H1 (cell line): Measurements from ENCODE around the gene MEGF11. TPM values are rescaled to one million over a fixed set of nuclear protein-coding genes. Genes with fewer than 3 reads are reported as not detected.

Experiments used
- CBX5 ChIP-seq: fragments of 300-800, 300-1000 bp; sonication (generic); IDR thresholded peaks from 2 replicates; pipeline ENCODE4 v1.7.1; 2016; ENCODE audit warnings: antibody characterized with exemption, low read length, low read depth
- CEBPB ChIP-seq: IDR thresholded peaks from 2 replicates; pipeline ENCODE4 v1.6.1; 2012; ENCODE audit warnings: low read depth, low read length
- CHD7 ChIP-seq: fragments of 300-600 bp; sonication (generic); IDR thresholded peaks from 2 replicates; pipeline ENCODE4 v1.7.1; 2012; ENCODE audit warnings: low read length, moderate library complexity, mild to moderate bottlenecking, inconsistent platforms; ENCODE audit not compliant: insufficient replicate concordance
- EP300 ChIP-seq, 2 experiments: IDR thresholded peaks; 1 replicate in 1 of 2; 2 replicates in 1 of 2; pipeline ENCODE4 v1.6.1; 2011 to 2012; ENCODE audit warnings: low read depth in 2 of 2, low read length in 2 of 2, mild to moderate bottlenecking in 2 of 2, borderline replicate concordance in 1 of 2, inconsistent platforms in 1 of 2, moderate library complexity in 1 of 2
- HDAC6 ChIP-seq: IDR thresholded peaks from one replicate; pipeline ENCODE4 v1.7.1; 2012; ENCODE audit warnings: low read depth, mild to moderate bottlenecking, inconsistent platforms, low read length, moderate library complexity
- KDM5A ChIP-seq: fragments of 200-600 bp; IDR thresholded peaks from 2 replicates; pipeline ENCODE4 v1.7.1; 2012; ENCODE audit warnings: mild to moderate bottlenecking, low read length, inconsistent platforms, mixed read lengths
- NANOG ChIP-seq: IDR thresholded peaks from 2 replicates; pipeline ENCODE4 v1.6.1; 2011; ENCODE audit warnings: low read length, low read depth, mild to moderate bottlenecking, inconsistent platforms; ENCODE audit not compliant: insufficient read depth, poor library complexity, severe bottlenecking
- RFX5 ChIP-seq: IDR thresholded peaks from 2 replicates; pipeline ENCODE4 v1.6.1; 2011; ENCODE audit warnings: low read depth, low read length, improper control_type of control experiment, borderline replicate concordance
- SIN3A ChIP-seq, 2 experiments: IDR thresholded peaks in 1 of 2; conservative IDR thresholded peaks in 1 of 2; 2 replicates each; pipeline ENCODE4 v1.6.1; 2011 to 2012; ENCODE audit warnings: low read length in 2 of 2, improper control_type of control experiment in 1 of 2, low read depth in 1 of 2, mild to moderate bottlenecking in 1 of 2
- TAF1 ChIP-seq: IDR thresholded peaks from 2 replicates; pipeline ENCODE4 v1.6.1; 2011; ENCODE audit warnings: mild to moderate bottlenecking, low read depth, low read length
- TEAD4 ChIP-seq: IDR thresholded peaks from 2 replicates; pipeline ENCODE4 v1.6.1; 2012; ENCODE audit warnings: low read depth, low read length, inconsistent platforms, mixed read lengths
- polyA plus RNA-seq, 7 experiments: library from polyadenylated mRNA; depleted of rRNA in 3 of 7; stranded (reverse) in 5 of 7; unstranded in 2 of 7; fragments of >200 nt in 5 of 7; fragments of 200-250 nt in 2 of 7; gene quantifications; 1 replicate in 5 of 7; 2 replicates in 1 of 7; 4 replicates in 1 of 7; pipeline versions ENCODE4 v1.2.1 to v1.2.3, GENCODE V29; 2011 to 2013; ENCODE audit warnings: missing spikeins in 2 of 7, mixed read lengths in 2 of 7
- total RNA-seq: library from RNA; stranded (reverse); fragmentation: NEBNext Ultra II Directional; extraction: Animal tissue kit (Norgen Biotek cat#: 25700); gene quantifications from 2 replicates; pipeline ENCODE4 v1.2.1, GENCODE V29; 2021

Gene MEGF11
- total and polyA plus RNA-seq, 2 of the 8 experiments (the other 6 are each of a cell fraction or from before 2014, with no cell fraction given) = 4.4 to 4.8 TPM

DNA sequence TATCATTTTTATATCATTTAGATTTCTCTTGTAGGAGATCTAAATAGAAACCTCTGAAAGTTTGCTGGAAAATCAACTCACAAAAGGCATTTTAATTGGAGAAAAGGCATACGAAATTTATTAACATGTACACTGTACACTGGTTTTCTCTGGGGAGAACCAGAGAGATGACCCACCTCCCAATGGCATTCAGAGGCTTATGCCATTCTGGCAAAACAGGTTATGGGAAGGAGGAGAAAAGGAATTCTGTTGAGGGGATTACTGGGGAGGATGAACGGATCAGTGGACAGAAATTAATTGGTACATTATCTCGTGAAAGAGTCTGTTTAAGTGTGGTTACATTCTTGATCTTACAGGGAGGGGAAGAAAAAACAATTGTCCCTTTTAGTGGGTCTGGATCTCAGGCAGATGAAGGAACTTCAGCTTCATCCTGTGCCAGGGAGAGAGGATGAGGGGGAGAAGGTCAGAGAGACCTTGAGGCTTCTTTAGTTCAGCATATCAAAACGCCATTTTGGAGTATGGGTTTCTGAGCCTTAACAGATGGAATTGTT lies 367.8 kb downstream of the MEGF11 start (continued):
- TF ChIP-seq CHD7 (no peak), HDAC6 (no peak), KDM5A (no peak), NANOG (no peak), TEAD4 (no peak), TAF1 (no peak), RFX5 (no peak), CEBPB (no peak), EP300 (IDR thresholded peaks at IDR 0.05; ENCODE audit: borderline replicate concordance in 1 of 2, low read depth in 2 of 2, low read length in 2 of 2) (no peak), CBX5 (no peak), SIN3A (conservative IDR thresholded peaks at IDR 0.05 in 1 of 2, IDR thresholded peaks at IDR 0.05 in 1 of 2; ENCODE audit: low read depth in 1 of 2, low read length in 2 of 2) (no peak)
